HG03135 (cell line): ENCODE results near the gene DNAJB7.
"Not testable (repeated sequence)": the region's sequence is repeated elsewhere in the genome, so short reads cannot be mapped to it uniquely, and the experiment has no call there.

Experiments used
- ATAC-seq: cut with Tn5 transposase; IDR thresholded peaks from one replicate; pipeline ENCODE4 v1.9.1; 2021; ENCODE audit warnings: mild to moderate bottlenecking, moderate library complexity; ENCODE audit not compliant: unreplicated experiment

DNAJB7 gene

DNA sequence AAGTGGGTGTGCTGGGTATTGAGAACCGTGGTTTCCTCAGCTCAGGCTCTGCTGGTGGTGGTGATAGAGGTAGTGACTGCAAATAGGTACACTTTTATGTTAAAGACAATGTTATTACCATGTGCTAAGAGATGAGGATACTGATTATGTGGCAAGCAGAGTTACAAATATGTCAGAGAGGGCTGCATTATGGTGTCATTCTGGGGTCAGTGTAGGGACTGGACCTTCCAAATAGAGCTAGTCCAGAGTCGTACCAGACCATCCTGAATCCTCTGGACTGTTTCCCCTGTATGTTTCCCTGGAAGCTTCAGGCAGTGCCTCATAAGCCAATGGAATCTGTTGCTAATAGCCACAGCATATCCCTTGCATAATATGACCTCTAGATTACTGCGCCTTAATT lies at the start of gene DNAJB7:
TSS of gene DNAJB7 (minus strand) at position 101 of the 400 bp plus-strand sequence. CDS start 119 bp downstream, outside the sequence.
- ATAC-seq: no peak

- ATAC-seq: no peak
Observed at GRCh38 chr22:40908895-40909294, 47.0 kb upstream of the DNAJB7 start.

DNA sequence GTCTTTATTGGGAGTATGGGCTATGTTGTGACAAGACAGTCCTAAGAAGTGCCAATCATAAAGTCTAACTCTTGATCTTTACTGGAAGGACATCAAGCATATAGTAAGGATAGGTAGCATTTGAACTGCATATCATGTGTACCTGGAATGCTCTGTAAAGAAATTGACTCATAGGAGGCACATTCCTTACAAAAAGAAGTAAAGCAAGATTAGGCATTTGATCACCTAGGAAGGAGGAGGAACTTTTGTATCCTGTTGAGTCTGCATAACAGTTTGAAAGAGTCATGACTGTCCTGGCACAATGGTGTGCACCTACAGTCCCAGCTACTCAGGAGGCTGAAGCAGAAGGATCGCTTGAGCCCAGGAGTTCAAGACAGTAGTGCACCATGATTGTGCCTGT lies 42.2 kb upstream of the DNAJB7 start:
- no peak for ATAC-seq

DNA sequence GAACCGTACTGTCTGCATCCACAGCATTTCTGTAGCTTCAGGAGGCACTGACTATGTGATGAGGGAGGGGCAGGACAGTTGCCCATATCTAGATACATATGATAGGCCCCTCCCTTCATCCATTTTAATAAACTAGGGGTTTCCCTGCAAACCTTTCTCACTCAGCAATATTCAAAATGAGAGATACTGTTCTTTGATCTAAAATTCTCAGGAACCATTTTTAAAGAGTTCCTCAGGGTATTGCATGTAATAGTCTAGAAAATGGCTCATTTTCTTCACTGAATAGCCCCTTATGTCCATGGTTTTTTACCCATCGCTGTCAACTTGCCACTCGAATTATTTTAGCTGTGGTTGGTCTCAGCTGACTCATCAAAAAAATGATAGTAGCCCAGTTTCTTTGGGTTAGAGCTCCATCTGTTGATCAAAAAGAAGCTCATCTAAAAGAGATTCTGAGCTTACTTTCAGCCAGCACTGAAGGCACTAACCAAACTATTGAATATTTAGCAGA lies 37.0 kb upstream of the DNAJB7 start:
- no peak for ATAC-seq

DNA sequence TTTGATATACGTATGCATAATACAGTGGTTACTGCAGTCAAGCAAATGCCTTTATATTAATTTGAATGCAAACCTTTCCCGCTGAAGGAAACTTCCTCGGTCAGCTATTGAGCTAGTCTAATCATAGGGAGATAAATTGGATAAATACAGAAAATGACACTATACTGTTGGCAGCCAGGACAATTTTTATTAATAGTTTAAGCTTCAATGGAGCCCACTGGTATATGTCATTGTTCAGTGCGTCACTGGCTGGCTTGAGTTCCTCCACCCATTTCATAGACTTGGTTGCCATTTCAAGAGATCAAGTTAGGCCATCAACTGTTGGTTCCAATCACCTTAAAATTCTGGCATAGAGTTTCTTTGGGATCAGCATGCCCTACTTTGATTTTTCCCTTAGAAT lies 32.5 kb upstream of the DNAJB7 start:
- ATAC-seq: no peak

DNA sequence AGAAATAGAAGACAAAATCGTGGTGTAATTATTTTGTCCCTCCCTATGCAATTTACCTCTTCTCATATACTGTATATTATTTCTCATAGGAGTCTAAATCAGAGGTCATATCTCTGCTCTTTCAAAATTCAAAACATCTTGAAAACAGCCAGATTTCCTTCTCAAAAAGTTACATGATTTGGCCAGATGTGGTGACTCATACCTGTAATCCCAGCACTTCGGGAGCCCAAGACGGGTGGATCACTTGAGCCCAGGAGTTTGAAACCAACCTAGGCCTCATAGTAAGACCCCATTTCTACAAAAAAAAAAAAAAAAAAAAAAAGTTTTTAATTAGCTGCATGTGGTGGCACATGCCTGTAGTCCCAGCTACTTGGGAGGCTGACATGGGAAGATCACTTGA lies 29.0 kb upstream of the DNAJB7 start:
- ATAC-seq: no peak

DNA sequence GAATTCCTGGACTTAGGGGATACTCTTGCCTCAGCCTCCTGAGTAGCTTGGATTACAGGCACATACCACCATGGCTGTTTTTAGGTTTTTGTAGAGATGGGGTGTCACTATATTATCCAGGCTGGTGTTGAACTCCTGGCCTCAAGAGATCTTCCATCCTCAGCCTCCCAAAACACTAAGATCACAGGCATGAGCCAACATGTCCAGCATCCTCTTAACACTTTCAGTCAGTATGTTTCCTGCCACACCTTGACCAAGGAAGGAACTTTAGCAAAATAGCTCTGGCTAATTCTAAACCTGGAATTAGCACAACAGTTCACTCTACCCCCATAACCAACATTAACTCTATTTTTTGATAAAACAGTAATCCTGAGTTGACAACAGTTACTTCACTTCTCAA lies 27.2 kb upstream of the DNAJB7 start:
- no peak for ATAC-seq

DNA sequence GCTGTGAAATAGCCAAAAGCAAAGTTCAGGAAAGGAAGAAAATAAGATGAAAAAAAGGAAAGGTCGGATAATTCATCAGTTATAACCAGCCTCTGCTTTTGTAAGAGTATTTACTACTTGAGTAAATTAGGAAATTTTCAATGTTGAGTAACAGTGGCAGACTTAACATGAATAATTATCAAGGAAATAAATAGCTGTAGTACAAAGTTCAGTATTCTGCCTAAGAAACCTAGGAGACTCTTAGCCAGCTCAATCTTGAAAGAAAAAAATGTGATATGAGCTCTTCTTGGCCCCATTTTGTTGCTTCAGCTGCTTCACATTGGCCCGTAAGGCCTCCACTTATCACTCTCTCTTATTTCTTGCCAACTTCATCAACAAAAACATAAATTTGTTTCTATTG lies 17.0 kb upstream of the DNAJB7 start:
- ATAC-seq: no peak

GRCh38 chr22:40877488-40877887 lies 15.6 kb upstream of the DNAJB7 start:
- no peak for ATAC-seq

DNA sequence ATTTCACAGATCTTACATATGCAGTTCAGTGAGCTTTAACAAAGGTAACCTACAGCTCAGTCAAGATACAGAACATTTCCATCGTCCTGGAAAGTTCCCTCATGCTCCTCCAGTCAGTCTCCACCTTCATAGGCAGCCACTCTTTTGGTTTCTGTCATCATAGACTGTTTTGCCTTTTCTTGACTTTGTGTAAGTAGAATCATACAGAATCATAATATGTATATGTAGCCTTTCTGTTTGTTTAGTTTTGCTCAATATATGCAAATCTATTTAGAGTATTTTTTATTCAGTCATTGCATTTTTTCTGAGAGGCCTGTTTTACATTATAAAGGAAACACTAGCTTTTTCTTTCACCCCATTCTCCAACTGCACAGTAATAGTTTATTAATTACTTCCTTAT lies 15.0 kb upstream of the DNAJB7 start:
- no peak for ATAC-seq

- no peak for ATAC-seq
Observed at GRCh38 chr22:40875111-40875510, 13.2 kb upstream of the DNAJB7 start.

- no peak for ATAC-seq
Observed at GRCh38 chr22:40874016-40874415, 12.1 kb upstream of the DNAJB7 start.

- ATAC-seq: not testable (repeated sequence)
Observed at GRCh38 chr22:40868379-40868778, 6.5 kb upstream of the DNAJB7 start.

GRCh38 chr22:40867109-40867508 lies 5.2 kb upstream of the DNAJB7 start:
- ATAC-seq: no peak

DNA sequence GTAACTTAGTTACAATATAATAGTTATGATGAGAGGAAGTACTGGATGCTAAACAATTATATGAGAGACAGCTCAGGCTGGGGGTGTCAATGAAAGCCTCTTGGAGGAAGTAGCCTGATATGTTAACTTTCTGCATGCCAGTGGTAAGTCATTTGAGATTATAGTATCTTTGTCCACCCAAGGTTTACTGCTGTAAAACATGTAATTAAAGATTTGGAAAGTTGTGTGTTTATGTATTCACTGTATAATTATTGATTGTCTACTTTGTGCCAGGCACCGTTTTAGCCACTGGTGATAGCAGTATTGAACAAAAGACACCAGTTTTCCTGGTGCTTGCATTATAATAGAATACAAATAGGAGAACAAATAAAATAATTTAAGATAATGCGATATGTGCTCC lies 624 bp upstream of the DNAJB7 start:
- ATAC-seq: no peak

DNA sequence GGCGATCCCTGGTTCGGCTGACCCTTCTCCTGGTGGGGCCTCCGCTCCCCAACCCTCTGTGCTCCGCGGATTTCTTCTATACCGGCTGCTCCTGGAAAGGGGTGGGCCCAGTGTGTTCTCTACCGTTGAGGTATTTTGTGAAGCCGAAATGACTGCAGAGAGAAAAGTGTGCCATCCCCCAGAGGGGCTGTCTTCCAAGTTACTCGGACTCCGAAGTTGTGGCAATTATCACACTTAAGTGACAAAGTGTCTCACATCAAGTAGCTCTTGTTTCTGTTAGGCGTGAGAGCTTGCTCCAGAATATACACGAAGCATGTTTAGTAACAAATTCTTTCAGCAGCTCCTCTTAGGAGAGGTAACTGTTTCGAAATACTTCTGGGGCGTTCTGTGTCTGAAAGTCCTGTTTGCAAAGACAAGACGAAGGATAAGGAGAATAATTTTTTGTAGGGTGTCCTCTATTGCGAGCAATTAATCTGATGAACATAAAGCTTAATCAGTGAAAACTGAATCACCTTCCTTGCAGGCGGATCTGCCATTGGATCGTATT lies 4.5 kb downstream of the DNAJB7 start:
- no peak for ATAC-seq

DNA sequence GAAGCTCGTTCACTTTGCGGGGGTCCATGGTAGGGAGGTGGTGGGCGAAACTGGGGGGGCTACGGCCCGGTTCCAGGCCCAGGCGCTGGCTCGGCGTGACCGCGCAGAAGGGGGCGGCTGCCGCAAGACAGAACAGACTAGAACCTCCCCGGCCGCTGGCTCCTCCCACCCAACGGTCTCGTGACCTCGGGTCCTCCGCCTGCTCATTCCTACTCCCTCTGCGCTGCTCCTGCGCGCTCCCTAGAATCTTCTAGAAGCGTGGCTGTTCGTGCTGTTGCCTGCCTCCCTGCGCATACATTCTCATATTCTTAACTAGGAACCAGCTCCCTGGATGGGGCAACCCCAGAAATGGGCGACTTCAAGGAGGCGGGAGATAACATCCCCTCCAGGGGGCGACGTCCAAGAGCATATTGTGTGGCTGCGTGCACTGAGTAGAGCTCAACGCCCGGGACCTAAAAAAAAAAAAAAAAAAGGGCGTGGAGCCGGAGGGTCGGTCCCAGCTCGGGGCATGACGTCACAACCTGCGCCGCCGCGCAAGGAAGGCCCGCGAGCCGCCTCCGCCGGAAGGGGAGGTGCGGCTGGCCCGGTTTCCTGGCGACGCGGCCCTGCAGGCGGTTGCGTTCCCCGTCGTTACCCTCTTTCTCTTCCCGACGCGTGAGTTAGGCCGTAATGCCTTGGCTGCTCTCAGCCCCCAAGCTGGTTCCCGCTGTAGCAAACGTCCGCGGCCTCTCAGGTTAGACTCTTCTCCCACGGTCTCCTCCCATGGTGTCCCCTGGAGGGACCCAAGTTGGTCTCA lies 5.2 kb downstream of the DNAJB7 start, which contains the start of the genes ST13 and XPNPEP3:
TSS of gene ST13 (minus strand) at position 127 of the 796 bp plus-strand sequence. CDS start at position 28, 99 bp downstream.
TSS of gene XPNPEP3 (plus strand) at position 636 of the 796 bp plus-strand sequence. CDS start at position 670, 34 bp downstream.
- ATAC-seq: peak; percentile 87

DNA sequence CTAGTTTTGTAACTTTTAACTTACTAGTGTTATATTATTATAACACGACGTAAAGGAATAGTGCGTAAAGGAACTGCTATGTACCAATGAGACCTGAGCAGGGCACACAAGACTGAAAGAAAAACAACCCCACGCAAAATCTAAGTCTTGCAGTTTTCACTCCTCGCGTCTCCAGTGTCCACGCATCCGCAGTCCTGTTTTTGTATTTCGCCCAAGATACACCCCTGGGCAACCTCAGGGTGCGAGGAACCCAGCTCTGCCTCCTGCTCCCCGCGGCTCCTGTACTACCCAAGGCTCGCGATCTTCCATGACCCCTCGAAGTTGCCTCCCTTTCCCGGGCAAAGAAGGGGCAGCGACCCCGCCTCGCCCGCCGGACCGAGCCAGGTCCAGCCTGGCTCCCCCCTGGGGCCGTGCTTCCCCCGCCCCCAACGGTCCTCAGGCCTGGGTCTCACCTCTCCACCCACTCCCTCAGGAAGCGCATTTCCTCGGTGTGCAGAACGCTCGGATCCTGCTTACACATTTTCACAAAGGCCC lies 5.9 kb downstream of the DNAJB7 start:
- ATAC-seq: peak; percentile 20

GRCh38 chr22:40855071-40855978 lies 6.6 kb downstream of the DNAJB7 start:
- no peak for ATAC-seq

DNA sequence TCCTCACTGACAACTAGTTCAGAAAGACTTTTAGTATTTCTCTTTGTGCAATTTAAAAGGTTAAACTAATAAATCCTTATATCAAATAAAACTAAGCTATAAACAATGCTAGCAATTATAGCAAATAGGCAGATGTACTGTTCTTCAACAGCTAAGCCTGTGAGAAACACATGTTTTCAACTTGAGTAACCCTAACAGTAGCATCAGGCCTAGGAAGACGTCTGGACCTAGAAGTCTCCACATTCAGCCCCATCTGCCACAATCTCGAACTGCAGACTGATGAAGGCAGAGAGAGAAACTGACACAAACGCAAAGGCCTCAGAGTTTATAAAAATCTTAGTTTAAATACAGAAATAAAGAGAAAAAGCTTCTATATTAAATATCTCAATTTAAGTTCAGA lies 8.0 kb downstream of the DNAJB7 start:
- no peak for ATAC-seq

GRCh38 chr22:40853333-40853732 lies 8.6 kb downstream of the DNAJB7 start:
- ATAC-seq: no peak
